DMS79 treated with DMSO at 0.1 percent for 48 hours (cell line): ENCODE data around the gene ALOX5.
"Not testable (repeated sequence)": the region's sequence is repeated elsewhere in the genome, so short reads cannot be mapped to it uniquely, and the experiment has no call there.

Experiments used
- DNase-seq: peaks from one replicate; lab custom pipeline; 2025; lab: John Stamatoyannopoulos, UW

Gene ALOX5

DNA sequence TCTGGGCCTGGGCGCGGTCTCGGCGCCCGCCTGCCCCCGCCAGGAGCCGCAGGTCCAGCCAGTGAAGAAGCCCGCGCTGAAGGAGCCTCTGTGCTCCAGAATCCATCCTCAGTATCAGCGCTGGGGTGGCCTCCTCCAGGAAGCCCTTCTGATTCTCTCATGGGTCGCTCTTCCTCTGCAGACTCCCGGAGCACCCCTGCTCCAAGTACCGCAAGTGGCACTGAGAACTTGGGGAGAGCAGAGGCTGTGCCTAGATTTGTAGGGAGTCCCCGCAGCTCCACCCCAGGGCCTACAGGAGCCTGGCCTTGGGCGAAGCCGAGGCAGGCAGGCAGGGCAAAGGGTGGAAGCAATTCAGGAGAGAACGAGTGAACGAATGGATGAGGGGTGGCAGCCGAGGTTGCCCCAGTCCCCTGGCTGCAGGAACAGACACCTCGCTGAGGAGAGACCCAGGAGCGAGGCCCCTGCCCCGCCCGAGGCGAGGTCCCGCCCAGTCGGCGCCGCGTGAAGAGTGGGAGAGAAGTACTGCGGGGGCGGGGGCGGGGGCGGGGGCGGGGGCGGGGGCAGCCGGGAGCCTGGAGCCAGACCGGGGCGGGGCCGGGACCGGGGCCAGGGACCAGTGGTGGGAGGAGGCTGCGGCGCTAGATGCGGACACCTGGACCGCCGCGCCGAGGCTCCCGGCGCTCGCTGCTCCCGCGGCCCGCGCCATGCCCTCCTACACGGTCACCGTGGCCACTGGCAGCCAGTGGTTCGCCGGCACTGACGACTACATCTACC lies at the start of gene ALOX5:
TSS of gene ALOX5 (plus strand) at position 641 of the 774 bp plus-strand sequence. CDS start at position 705, 64 bp downstream.
- DNase-seq, result peak; percentile 29

DNA sequence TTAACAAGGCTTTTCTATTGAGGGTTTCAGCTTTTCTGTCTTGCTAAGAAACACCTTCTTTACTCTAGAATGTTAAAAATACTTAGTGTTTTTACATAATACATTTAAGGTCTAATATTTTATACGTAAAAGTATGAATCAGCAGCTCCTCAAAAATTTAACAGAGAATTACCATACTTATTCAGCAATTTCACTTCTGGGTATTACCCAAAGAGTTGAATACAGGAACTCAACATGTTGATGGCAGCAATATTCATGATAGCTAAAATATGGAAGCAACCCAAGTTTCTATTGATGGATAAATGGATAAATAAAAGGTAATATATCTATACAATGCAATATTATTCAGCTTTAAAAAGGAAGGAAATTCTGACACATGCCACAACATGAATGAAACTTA lies 48.9 kb upstream of the ALOX5 start:
- DNase-seq, result no peak

DNA sequence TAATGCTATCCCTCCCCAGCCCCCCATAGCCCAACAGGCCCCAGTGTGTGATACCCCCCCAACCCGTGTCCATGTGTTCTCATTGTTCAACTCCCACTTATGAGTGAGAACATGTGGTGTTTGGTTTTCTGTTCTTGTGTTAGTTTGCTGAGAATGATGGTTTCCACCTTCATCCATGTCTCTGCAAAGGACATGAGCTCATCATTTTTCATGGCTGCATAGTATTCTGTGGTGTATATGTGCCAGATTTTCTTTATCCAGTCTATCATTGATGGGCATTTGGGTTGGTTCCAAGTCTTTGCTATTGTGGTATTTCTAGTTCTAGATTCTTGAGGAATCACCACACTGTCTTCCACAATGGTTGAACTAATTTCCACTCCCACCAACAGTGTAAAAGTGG lies 47.2 kb upstream of the ALOX5 start:
- DNase-seq, result not testable (repeated sequence)

DNA sequence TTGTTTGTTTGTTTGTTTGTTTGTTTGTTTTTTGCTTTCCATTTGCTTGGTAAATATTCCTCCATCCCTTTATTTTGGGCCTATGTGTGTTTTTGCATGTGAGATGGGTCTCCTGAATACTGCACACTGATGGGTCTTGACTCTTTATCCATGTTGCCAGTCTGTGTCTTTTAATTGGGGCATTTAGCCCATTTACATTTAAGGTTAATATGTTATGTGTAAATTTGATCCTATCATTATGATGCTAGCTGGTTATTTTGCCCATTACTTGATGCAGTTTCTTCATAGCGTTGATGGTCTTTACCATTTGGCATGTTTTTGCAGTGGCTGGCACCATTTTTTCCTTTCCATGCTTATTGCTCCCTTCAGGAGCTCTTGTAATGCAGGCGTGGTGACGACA lies 42.2 kb upstream of the ALOX5 start:
- not testable (repeated sequence) for DNase-seq

DNA sequence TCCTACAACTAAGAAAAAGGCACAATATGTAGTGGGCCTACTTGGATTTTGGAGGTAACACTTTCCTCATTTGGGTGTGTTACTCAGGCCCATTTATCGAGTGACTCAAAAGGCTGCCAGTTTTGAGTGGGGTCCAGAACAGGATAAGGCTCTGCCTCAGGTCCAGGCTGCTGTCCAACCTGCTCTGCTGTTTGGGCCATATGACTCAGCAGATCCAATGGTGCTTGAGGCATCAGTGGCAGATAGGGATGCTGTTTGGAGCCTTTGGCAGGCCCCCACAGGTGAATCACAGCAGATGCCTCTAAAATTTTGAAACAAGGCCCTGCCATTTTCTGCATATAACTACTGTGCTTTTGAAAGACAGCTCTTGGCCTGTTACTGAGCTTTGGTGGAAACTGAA lies 34.1 kb upstream of the ALOX5 start:
- no peak for DNase-seq

DNA sequence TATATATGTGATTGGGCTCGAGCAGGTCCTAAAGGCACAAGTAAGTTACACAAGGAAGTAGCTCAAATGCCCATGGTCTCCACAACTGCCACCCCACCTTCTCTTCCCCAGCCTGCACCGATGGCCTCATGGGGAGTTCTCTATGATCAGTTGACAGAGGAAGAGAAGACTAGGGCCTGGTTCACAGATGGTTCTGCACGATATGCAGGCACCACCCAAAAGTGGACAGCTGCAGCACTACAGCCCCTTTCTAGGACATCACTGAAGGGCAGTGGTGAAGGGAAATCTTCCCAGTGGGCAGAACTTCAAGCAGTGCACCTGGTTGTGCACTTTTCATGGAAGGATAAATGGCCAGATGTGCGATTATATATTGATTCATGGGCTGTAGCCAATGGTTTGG lies 33.6 kb upstream of the ALOX5 start:
- DNase-seq, result not testable (repeated sequence)

DNA sequence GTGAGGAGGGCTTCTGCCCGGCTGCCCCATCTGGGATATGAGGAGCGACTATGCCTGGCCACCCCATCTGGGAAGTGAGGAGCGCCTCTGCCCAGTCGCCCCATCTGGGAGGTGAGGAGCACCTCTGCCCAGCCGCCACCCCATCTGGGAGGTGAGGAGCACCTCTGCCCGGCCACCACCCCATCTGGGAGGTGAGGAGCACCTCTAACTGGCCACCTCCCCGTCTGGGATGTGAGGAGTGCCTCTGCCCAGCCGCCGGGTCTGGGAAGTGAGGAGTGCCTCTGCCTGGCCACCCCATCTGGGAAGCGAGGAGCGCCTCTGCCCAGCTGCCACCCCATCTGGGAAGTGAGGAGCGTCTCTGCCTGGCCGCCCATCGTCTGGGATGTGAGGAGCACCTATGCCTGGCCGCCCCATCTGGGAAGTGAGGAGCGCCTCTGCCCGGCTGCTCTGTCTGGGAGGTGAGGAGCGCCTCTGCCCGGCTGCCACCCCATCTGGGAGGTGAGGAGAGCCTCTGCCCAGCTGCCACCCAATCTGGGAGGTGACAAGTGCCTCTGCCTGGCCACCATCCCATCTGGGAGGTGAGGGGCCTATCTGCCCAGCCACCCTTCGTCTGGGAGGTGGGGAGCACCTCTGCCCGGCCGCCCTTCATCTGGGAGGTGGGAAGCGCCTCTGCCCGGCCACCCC lies 27.2 kb upstream of the ALOX5 start:
- DNase-seq, result not testable (repeated sequence)

DNA sequence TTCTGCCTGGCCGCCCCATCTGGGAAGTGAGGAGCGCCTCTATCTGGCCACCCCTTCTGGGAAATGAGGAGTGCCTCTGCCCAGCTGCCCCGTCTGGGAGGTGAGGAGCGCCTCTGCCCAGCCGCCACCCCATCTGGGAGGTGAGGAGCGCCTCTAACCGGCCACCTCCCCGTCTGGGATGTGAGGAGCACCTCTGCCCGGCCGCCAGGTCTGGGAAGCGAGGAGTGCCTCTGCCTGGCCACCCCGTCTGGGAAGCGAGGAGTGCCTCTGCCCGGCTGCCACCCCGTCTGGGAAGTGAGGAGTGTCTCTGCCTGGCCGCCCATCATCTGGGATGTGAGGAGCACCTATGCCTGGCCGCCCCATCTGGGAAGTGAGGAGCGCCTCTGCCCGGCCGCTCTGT lies 26.6 kb upstream of the ALOX5 start:
- DNase-seq, result not testable (repeated sequence)

DNA sequence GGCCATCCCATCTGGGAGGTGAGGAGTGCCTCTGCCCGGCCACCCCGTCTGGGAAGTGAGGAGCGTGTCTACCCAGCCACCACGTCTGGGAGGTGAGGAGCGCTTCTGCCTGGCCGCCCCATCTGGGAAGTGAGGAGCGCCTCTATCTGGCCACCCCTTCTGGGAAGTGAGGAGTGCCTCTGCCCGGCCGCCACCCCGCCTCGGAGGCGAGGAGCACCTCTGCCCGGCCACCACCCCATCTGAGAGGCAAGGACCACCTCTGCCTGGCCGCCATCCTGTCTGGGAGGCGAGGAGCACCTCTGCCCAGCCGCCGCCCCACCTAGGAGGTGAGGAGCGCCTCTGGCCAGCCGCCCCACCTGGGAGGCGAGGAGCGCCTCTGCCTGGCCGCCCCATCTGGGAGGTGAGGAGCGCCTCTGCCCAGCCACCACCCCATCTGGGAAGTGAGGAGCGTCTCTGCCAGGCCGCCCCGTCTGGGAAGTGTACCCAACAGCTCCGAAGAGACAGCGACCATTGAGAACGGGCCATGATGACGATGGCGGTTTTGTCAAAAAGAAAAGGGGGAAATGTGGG lies 25.7 kb upstream of the ALOX5 start:
- not testable (repeated sequence) for DNase-seq

DNA sequence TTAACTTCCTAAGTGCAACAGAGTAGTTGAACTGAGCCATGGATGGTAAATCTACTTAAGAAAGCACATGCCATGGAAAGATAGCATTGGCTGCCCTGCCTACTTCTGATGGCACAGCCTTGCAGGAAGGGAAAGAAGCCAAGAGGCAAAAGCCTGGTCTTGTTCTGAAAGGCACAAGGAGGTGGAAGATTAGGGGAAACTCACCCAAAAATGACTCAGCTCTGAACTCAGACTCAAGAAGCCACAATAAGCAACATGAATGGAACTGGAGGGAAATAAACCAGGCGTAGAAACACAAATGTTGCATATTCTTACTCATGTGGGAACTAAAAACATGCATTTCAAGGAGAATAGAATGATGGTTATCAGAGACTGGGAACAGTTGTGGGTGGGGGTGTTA lies 20.8 kb upstream of the ALOX5 start:
- DNase-seq, result peak; percentile 35

DNA sequence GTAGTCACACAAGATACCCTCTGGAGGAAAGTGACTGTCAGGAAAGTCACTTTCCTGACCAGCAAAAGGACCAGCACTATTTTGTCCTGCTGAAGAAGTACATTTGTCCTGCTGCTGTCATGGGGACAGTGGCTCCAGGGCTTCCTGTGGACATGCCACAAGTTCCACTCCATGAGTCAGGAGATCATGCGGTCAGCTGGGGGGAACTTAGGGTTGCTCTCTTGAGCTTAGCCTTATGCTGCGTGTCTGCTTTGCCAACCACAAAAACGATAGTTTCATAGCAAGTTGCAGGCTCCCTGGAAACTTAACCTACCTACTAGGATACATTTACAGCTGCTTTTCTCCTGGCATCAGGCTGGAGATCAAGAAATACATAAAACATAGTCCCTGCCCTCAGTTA lies 19.8 kb upstream of the ALOX5 start:
- DNase-seq, result no peak

DNA sequence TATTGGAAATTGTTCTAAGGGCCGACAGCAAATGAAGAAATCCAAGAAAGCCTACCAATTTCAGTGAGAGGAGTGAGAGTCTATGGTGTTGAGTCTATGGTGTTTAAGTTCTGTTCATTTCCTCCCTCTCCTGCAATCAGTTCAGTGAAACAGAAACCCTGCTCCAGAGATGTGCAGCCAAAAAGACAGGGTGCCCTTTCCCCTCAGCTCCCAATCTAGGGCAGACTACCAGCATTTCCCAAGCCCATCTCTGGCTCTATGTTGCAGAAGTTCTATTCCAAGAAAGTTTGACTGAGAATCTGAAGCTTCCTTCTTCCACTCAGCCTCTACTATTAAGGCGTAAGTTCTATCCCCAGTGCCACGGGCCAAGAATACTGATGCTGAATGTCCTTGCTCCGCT lies 18.5 kb upstream of the ALOX5 start:
- no peak for DNase-seq

DNA sequence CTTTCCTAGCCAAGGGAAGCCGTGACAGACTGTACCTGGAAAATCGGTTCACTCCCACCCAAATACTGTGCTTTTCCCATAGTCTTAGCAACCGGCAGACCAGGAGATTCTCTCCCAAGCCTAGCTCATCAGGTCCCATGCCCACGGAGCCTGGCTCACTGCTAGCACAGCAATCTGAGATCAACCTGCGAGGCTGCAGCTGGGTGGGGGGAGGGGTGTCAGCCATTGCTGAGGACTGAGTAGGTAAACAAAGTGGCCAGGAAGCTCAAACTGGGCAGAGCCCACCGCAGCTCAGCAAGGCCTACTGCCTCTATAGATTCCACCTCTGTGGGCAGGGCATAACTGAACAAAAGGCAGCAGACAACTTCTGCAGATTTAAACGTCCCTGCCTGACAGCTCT lies 15.1 kb upstream of the ALOX5 start:
- DNase-seq, result not testable (repeated sequence)

DNA sequence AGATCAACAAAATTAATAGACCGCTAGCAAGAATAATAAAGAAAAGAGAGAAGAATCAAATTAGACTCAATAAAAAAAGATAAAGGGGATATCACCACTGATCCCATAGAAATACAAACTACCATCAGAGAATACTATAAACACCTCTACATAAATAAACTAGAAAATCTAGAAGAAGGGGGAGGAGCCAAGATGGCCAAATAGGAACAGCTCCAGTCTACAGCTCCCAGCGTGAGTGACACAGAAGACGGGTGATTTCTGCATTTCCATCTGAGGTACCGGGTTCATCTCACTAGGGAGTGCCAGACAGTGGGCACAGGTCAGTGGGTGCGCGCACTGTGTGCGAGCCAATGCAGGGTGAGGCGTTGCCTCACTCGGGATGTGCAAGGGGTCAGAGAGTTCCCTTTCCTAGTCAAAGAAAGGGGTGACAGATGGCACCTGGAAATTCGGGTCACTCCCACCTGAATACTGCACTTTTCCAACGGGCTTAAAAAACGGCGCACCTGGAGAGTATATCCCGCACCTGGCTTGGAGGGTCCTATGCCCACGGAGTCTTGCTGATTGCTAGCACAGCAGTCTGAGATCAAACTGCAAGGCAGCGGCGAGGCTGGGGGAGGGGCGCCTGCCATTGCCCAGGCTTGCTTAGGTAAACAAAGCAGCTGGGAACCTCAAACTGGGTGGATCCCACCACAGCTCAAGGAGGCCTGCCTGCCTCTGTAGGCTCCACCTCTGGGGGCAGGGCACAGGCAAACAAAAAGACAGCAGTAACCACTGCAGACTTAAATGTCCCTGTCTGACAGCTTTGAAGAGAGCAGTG lies 11.8 kb upstream of the ALOX5 start:
- DNase-seq, result not testable (repeated sequence)

DNA sequence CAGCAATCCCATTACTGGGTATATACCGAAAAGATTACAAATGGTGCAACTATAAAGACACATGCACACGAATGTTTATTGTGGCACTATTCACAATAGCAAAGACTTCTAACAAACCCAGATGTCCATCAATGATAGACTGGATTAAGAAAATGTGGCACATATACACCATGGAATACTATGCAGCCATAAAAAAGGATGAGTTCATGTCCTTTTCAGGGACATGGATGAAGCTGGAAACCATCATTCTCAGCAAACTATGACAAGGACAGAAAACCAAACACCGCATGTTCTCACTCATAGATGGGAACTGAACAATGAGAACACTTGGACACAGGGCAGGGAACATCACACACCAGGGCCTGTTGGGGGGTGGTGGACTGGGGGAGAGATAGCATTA lies 6.4 kb upstream of the ALOX5 start:
- not testable (repeated sequence) for DNase-seq

DNA sequence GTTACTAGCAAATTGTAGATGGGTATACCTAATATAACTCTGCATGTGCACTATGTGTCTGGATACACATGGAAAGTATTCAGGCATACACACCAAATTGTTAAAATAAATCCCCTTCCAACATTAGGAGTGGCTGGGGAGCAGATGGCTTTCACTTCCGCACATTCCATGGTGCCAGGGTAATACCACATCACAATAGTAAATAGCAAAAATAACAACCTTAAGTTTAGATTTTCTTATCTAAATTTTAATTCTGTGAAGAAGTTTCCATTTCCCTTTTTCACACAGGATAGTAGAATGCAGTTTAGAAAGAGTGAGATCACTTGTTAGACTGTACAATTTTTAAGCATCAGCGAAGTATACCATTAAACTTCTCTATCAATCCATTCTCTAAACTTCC lies 5.8 kb upstream of the ALOX5 start:
- no peak for DNase-seq

DNA sequence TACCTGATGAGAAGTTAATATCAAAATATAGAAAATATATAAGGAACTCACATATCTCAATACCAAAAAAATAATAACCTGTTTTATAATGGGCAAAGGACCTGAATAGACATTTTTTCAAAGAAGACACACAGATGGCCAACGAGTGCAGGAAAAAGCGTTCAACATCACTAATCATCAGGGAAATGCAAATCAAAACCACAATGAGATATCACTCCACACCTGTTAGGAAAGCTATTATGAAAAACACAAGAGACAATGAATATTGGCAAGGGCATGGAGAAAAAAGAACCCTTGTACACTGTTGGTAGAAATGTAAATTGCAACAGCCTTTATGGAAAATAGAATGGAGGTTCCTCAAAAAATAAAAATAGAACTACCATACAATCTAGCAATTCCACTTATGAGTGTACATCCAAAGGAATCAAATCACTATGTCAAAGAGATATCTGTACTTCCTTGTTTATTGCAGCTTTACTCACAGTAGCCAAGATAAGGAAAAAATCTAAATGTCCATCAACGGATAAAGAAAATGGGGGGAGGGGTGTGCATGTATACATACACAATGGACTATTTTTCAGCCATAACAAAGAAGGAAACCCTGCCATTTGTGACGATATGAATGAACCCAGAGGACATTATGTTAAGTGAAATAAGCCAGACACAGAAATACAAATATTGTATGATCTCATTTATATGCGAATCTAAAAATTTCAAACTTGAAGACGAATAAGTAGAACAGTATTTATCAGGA lies 3.6 kb upstream of the ALOX5 start:
- DNase-seq, result no peak

DNA sequence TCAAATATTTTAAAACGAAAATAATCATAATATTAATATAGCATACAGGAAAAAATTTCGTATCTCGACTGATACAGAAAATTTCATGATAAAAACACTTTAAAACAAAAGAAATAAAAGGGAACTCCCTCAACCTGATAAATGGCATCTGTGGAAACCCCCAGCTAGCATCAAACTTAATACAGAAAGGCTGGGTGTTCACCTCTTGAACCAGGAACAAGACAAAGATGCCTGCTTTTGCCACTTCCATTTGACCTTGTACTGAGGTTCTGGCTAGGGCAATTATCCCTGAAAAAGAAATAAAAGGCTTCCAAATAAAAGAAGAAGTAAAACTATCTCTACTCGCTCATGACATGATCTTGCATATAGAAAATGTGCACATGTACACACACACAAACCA lies 2.5 kb upstream of the ALOX5 start:
- DNase-seq, result no peak

DNA sequence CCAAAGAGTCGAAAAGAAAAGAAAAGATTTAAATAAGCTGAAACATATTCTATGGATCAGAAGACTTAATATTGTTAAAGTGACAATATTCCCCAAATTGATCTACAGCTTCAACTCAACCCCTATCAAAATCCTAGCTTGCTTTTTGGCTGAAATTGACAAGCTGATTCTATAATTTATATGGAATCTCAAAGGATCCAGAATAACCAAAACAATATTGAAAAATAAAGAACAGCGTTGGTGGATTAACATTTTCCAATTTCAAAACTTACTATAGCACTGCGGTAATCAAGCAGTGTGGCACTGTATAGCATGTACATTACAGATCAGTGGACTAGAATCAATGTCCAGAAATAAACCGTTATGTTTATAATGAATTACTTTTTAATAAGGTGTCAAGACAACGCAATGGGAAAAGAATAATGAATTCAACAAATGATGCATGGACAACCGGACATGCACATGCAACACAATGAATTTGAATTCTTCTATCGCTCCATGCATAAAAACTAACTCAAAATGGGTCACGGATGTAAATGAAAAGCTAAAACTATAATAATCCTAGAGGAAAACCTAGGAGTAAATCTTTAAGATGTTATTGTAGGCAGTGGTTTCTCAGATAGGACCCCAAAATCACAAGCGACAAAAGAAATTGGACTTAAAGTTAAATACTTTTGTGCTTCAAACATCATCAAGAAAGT lies 1.6 kb upstream of the ALOX5 start:
- no peak for DNase-seq

DNA sequence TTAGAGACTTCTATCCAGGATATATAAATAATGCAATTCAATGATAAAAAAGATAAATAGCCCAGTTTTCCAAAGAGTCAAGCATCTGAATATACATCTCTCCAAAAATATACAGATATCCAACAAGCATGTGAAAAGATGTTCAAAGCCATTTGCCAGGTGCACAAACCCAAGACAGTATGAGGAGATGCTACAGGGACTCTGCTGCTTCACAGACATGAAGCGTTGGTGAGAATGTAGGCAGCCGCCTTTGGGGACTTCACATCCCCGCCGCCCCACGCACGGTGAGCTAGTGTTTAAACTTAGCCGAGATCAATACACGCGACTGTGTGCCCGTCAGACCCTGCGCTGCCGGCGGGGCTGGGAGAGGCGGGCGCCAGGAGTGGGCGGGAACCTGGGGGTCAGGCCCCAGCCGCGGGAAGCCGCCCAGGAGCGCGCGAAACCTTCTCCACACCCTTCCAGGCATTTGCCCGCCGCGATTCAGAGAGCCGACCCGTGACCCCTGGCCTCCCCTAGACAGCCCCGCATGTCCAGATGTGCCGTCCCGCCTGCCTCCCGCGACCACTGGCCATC lies 927 bp upstream of the ALOX5 start:
- DNase-seq, result peak; percentile 5
